Esophagus squamous epithelium (tissue), 4 donors: ENCODE data around the gene ARAP1.

Source experiments
- CTCF ChIP-seq, 6 experiments: fragments of 450-650 bp in 4 of 6; fragments of 200-600 bp in 2 of 6; sonication (generic) in 2 of 6; IDR thresholded peaks; one replicate each; pipeline ENCODE4 v1.5.1; 2016 to 2019; ENCODE audit warnings: antibody characterized with exemption in 6 of 6, mild to moderate bottlenecking in 4 of 6, moderate library complexity in 4 of 6
- POLR2A ChIP-seq, 4 donors: fragments of 450-650 bp; IDR thresholded peaks; one replicate each; pipeline ENCODE4 v1.6.1; 2017; ENCODE audit warnings: antibody characterized with exemption in 4 of 4, mild to moderate bottlenecking in 4 of 4, moderate library complexity in 3 of 4

- no peak for TF ChIP-seq CTCF (IDR thresholded peaks at IDR 0.05)
- TF ChIP-seq POLR2A (IDR thresholded peaks at IDR 0.05), result no peak
Observed at GRCh38 chr11:72773291-72773690, 21.1 kb upstream of the ARAP1 start.
